ENCODE measurements around the gene MEF2A.

MEF2A gene

DNA sequence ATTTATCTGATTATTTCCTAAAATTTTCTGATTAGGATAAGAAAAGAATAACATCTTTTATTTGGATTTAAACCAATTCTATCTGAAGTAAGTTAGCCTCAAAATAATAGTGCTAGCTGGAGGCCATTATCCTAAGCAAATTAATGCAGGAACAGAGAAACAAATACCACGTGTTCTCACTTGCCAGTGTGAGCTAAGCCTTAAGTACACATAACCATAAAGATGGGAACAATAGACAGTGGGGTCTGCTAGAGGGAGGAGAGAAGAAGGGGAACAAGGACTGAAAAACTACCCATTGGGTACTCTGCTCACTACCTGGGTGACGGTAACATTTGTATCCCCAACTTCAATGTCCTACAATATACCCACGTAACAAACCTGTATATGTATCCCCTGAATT, 198.7 kb downstream of the MEF2A start:
- no peaks in the 10 kb centered on the region for H3K9me3 ChIP-seq (ENCODE audit: control insufficient read depth, insufficient read depth, low read depth, low read length)
- TF ChIP-seq ZNF571 (tag by site-specific recombination; IDR thresholded peaks at IDR 0.05) (no peak), ZNF132 (tag by site-specific recombination; IDR thresholded peaks at IDR 0.05; ENCODE audit: borderline replicate concordance) (no peak), ZNF19 (tag by site-specific recombination; IDR thresholded peaks at IDR 0.05; ENCODE audit: low read depth) (no peak)
- TF ChIP-seq, protein P1, sequence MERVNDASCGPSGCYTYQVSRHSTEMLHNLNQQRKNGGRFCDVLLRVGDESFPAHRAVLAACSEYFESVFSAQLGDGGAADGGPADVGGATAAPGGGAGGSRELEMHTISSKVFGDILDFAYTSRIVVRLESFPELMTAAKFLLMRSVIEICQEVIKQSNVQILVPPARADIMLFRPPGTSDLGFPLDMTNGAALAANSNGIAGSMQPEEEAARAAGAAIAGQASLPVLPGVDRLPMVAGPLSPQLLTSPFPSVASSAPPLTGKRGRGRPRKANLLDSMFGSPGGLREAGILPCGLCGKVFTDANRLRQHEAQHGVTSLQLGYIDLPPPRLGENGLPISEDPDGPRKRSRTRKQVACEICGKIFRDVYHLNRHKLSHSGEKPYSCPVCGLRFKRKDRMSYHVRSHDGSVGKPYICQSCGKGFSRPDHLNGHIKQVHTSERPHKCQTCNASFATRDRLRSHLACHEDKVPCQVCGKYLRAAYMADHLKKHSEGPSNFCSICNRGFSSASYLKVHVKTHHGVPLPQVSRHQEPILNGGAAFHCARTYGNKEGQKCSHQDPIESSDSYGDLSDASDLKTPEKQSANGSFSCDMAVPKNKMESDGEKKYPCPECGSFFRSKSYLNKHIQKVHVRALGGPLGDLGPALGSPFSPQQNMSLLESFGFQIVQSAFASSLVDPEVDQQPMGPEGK (tag by site-specific recombination; IDR thresholded peaks at IDR 0.05): no peak
- H3K4me1 ChIP-seq (ENCODE audit: control insufficient read depth, insufficient read depth, low read length): peaks cover 8% of the 10 kb centered on the region
- ChIA-PET POLR2A (no interaction called here), CTCF (interaction anchor here (1.3 kb wide), 1 partner anchor 9 kb away, joined by 4 read pairs; no protein-coding TSS in a partner anchor)
- no peak overlapping the region for H3K27ac ChIP-seq (ENCODE audit: extremely low read depth, low read depth, low read length)
- H3K36me3 ChIP-seq (ENCODE audit: control insufficient read depth in 2 of 2, insufficient read depth in 1 of 2, low read length in 2 of 2): no peaks in the 10 kb centered on the region
- no peak overlapping the region for H3K4me3 ChIP-seq (ENCODE audit: low read depth, low read length)

All from HEK293 (cell line).